NCI-H187 treated with DMSO at 0.1 percent for 48 hours (cell line): Measurements from ENCODE around the gene TCHH.

Experiments used
- DNase-seq: peaks from one replicate; lab custom pipeline; 2025; lab: John Stamatoyannopoulos, UW

TCHH gene

GRCh38 chr1:152067150-152067549 lies 48.1 kb downstream of the TCHH start:
- no peak for DNase-seq

GRCh38 chr1:152061952-152062351 lies 53.3 kb downstream of the TCHH start:
- no peak for DNase-seq
